Measurements from ENCODE around the gene SLC22A23.

DNA sequence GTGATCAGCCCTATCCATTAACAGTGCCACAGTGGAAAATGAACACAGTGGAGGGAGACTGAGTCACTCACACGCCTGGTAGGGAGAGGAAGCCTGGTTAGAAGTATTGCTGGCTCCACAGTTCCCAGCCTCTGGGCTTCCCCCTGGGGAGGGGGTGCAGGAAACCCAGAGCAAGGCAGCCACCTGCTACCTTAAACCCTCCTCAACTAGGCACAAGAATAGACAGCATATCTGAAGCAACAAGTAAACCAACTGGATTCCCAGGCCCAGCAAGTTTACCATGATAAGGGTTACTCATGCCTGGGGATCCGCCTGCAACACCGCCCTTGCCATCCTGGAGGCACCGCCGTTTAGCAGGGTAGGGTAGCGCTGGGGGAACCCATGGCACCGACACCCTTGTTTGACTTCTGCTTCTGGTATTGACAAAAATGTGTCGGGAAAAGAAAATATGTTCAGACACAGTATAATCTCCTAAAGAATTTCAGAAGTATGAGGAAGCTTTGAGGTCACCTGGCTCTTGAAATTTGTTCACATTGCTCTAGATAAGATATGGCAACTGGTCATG, 38.3 kb downstream of the SLC22A23 start:
- TF ChIP-seq POLR2A (IDR thresholded peaks at IDR 0.05) (no peak), CTCF (IDR thresholded peaks at IDR 0.05) (no peak)
